AG04450 (cell line): ENCODE data around the gene IFFO2. TPM values are rescaled to one million over a fixed set of nuclear protein-coding genes. Genes with fewer than 3 reads are reported as not detected.

Experiments used
- CTCF ChIA-PET: fragments of 300-600, 350-600 bp; formaldehyde crosslinking; extraction: SDS; loops from one replicate; lab custom pipeline; 2022; ENCODE audit warnings: antibody characterized with exemption, inconsistent platforms; lab: Charles Lee
- POLR2A ChIA-PET: fragments of 350-600 bp; formaldehyde crosslinking; extraction: SDS; loops from one replicate; lab custom pipeline; 2021; ENCODE audit warnings: antibody characterized with exemption, inconsistent platforms; lab: Yijun Ruan, JAX
- DNase-seq: peaks from one replicate; pipeline ENCODE4 v3.0.0-alpha.2; 2011; ENCODE audit warnings: low read depth, low spot score
- H3K27ac ChIP-seq: one replicate; pipeline ENCODE4 v1.5.1; 2012; ENCODE audit warnings: low read depth, low read length, control low read depth
- H3K27me3 ChIP-seq: one replicate; pipeline ENCODE4 v1.6.0; 2012; ENCODE audit warnings: low read length; ENCODE audit not compliant: control insufficient read depth, insufficient read depth
- H3K4me3 ChIP-seq: 2 replicates; pipeline ENCODE4 v1.5.1; 2011; ENCODE audit warnings: mild to moderate bottlenecking, low read depth, low read length, control low read depth
- H3K9me3 ChIP-seq: 2 replicates; pipeline ENCODE4 v1.5.1; 2012; ENCODE audit warnings: low read length; ENCODE audit not compliant: control insufficient read depth, insufficient read depth
- polyA plus RNA-seq: library from polyadenylated mRNA; depleted of rRNA; stranded (reverse); fragments of >200 nt; gene quantifications from 2 replicates; pipeline ENCODE4 v1.2.3, GENCODE V29; 2011
- TF ChIP-seq, protein P1 (sequence below): IDR thresholded peaks from 2 replicates; pipeline ENCODE4 v1.5.1; 2011; ENCODE audit warnings: low read depth, low read length, control low read depth, inconsistent platforms

IFFO2 gene
- polyA plus RNA-seq, 1 experiment: 6.8 TPM

DNA sequence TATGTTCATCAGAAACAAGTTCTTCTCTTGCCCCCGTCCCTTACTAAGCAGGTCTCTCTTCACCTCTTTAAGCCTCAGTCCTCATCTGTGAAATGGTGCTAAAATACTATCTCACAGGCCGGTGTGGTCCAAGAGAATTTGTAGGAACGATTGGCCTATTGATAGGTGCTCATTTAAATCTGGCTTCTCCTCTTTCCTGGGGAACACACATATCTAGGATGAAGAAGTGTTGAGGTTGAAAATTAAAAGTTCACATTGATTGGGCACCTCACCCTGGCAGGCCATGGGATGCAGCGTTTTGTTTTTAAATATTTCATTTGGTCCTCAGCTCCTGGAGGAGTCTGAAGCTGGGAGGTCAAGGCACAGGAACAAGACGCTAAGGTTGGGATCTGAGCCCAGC is 88.1 kb downstream of the IFFO2 start:
- Histone ChIP-seq H3K4me3 (no peak overlapping the region), H3K27me3 (peaks cover 15% of the 10 kb centered on the region), H3K27ac (no peak overlapping the region), H3K9me3 (no peaks in the 10 kb centered on the region)
- no peak for DNase-seq
- TF ChIP-seq, protein P1, sequence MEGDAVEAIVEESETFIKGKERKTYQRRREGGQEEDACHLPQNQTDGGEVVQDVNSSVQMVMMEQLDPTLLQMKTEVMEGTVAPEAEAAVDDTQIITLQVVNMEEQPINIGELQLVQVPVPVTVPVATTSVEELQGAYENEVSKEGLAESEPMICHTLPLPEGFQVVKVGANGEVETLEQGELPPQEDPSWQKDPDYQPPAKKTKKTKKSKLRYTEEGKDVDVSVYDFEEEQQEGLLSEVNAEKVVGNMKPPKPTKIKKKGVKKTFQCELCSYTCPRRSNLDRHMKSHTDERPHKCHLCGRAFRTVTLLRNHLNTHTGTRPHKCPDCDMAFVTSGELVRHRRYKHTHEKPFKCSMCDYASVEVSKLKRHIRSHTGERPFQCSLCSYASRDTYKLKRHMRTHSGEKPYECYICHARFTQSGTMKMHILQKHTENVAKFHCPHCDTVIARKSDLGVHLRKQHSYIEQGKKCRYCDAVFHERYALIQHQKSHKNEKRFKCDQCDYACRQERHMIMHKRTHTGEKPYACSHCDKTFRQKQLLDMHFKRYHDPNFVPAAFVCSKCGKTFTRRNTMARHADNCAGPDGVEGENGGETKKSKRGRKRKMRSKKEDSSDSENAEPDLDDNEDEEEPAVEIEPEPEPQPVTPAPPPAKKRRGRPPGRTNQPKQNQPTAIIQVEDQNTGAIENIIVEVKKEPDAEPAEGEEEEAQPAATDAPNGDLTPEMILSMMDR: no peak
- ChIA-PET CTCF (no interaction called here), POLR2A (no interaction called here)

DNA sequence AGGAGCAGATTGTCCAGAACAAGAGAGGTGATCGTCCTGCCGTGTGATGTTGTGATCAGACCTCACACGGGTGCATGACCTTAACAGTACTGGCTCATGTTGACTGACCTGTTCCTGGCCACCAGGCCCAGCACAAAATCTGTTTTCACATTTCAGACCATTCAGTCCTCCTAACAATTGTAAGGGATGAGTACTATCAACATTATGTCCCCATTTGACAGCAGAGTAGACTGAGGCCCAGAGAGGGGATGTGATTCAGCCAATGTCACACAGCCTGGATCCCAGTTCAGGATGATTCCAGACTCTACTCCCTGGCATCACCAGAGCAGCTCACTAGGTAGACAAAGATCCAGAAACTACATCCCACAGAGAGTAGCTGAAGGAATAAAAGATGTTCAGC is 89.6 kb downstream of the IFFO2 start:
- DNase-seq: no peak
- ChIA-PET CTCF (interaction anchor here (0.7 kb wide), 1 partner anchor 60 kb away, joined by 3 read pairs; no protein-coding TSS in a partner anchor), POLR2A (no interaction called here)
- no peaks in the 10 kb centered on the region for H3K9me3 ChIP-seq
- TF ChIP-seq, protein P1: no peak
- H3K27me3 ChIP-seq: peaks cover 23% of the 10 kb centered on the region
- H3K27ac ChIP-seq: no peak overlapping the region
- no peak overlapping the region for H3K4me3 ChIP-seq

DNA sequence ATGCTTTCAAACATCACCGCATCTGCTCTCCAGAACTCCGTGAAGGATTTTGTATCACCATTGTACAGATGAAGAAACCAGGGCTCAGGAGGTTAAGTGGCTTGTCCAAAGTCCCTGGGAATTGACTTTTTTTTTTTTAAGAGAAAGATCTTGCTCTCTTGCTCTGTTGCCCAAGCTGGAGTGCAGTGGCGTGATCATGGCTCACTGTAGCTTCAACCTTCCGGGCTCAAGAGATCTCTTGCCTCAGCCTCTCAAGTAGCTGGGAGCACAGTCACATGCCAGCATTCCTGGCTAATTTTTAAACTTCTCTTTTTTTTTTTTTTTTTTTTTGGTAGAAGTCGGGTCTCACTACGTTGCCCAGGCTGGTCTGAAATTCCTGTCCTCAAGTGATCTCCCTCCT is 90.2 kb downstream of the IFFO2 start:
- Histone ChIP-seq H3K9me3 (no peaks in the 10 kb centered on the region), H3K27me3 (peaks cover 23% of the 10 kb centered on the region), H3K27ac (no peak overlapping the region), H3K4me3 (no peak overlapping the region)
- DNase-seq: no peak
- ChIA-PET CTCF (interaction anchor here (0.7 to 1.0 kb wide), 2 partner anchors 9 to 60 kb away, joined by 3 read pairs; no protein-coding TSS in a partner anchor), POLR2A (no interaction called here)
- TF ChIP-seq, protein P1: no peak

DNA sequence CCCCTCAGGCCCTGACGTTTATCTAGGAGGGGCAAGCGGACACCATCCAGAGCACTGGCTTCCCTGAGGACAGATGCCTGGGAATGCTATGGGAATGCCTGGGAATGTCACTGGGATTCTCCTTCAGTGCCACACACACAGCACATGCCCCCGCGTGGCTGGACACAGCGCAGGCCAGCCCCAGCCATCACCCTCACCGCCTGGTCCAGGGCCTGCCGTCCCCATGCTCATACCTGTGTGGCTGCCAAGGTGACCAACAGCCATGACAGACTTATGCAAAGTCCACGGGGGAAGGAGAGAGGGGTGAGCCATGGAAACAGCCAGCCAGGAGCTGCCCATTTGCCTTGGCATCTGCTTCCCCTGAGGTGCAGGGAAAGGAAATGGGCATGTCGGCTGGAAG is 91.3 kb downstream of the IFFO2 start:
- POLR2A ChIA-PET: no interaction called here

DNA sequence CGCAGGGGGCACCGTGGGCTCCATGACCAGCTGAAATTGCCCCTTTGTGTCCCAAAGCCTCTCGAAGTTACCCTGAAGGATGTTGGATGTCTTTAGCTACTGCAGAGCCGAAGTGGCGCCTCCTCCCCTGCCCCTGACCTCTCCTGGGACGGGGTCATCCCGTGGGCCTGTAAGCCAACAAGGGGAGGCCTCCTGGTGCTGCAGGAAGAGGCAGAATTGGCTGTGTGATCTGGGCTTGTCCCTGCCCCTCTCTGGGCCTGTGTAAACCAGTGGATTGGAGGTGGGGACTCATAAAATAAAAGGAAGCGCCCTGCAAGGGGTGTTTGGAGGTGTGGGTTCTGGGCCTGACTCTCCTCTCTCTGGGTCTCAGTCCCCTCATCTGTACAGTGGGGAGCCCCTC is 94.9 kb downstream of the IFFO2 start:
- Histone ChIP-seq H3K4me3 (no peak overlapping the region), H3K27me3 (peaks cover 11% of the 10 kb centered on the region), H3K9me3 (no peaks in the 10 kb centered on the region), H3K27ac (no peak overlapping the region)
- TF ChIP-seq, protein P1: no peak
- ChIA-PET POLR2A (no interaction called here), CTCF (no interaction called here)
- DNase-seq: no peak

More for the DNA sequence above, 91.3 kb downstream of the IFFO2 start:
- TF ChIP-seq, protein P1: no peak
- Histone ChIP-seq H3K27ac (no peak overlapping the region), H3K4me3 (no peak overlapping the region), H3K27me3 (peaks cover 23% of the 10 kb centered on the region), H3K9me3 (no peaks in the 10 kb centered on the region)
- no peak for DNase-seq
- CTCF ChIA-PET: no interaction called here
